CD14-positive monocyte (primary cell): Measurements from ENCODE around the gene TBCCD1. TPM values are rescaled to one million over a fixed set of nuclear protein-coding genes. Genes with fewer than 3 reads are reported as not detected.

Experiments
- DNase-seq, 3 donors: peaks; one replicate each; pipeline ENCODE4 v3.0.0-alpha.2; 2011 to 2022
- H2AFZ ChIP-seq: 2 replicates; pipeline ENCODE4 v1.6.0; 2012; ENCODE audit warnings: mild to moderate bottlenecking, low read depth, low read length, inconsistent platforms; ENCODE audit not compliant: insufficient read depth, poor library complexity, severe bottlenecking
- H3K27ac ChIP-seq, 2 donors: 1 replicate in 1 of 2; 2 replicates in 1 of 2; pipeline ENCODE4 v1.5.1; 2012 to 2013; ENCODE audit warnings: low read length in 2 of 2, control low read depth in 1 of 2, inconsistent platforms in 1 of 2, low read depth in 1 of 2, mild to moderate bottlenecking in 1 of 2
- H3K27me3 ChIP-seq, 2 donors: one replicate each; pipeline versions ENCODE4 v1.6.0 to v1.6.1; 2011 to 2013; ENCODE audit warnings: low read length in 2 of 2; ENCODE audit not compliant: control insufficient read depth in 2 of 2, insufficient read depth in 2 of 2
- H3K36me3 ChIP-seq, 2 donors: replicated peaks in 1 of 2; 1 replicate in 1 of 2; 2 replicates in 1 of 2; pipeline versions ENCODE4 v1.5.1 to v1.6.1; 2012 to 2013; ENCODE audit warnings: low read length in 2 of 2, control low read depth in 1 of 2, inconsistent platforms in 1 of 2, mild to moderate bottlenecking in 1 of 2; ENCODE audit not compliant: insufficient read depth in 2 of 2, control insufficient read depth in 1 of 2
- H3K4me1 ChIP-seq, 2 donors: 1 replicate in 1 of 2; 2 replicates in 1 of 2; pipeline versions ENCODE4 v1.5.1 to v1.6.1; 2012 to 2013; ENCODE audit warnings: low read length in 2 of 2, control low read depth in 1 of 2, inconsistent platforms in 1 of 2, mild to moderate bottlenecking in 1 of 2, moderate library complexity in 1 of 2; ENCODE audit not compliant: insufficient read depth in 2 of 2, control insufficient read depth in 1 of 2
- H3K4me2 ChIP-seq: replicated peaks from 2 replicates; pipeline ENCODE3; 2012; ENCODE audit warnings: low read length, moderate library complexity, mild to moderate bottlenecking; ENCODE audit not compliant: poor library complexity, severe bottlenecking; ENCODE audit errors: extremely low read depth
- H3K4me3 ChIP-seq, 3 experiments: fragments of 200-600 bp in 1 of 3; sonication (generic) in 1 of 3; replicated peaks in 1 of 3; 1 replicate in 2 of 3; 2 replicates in 1 of 3; pipeline ENCODE4 v1.5.1; 2011 to 2013; ENCODE audit warnings: low read length in 3 of 3, mild to moderate bottlenecking in 3 of 3, control low read depth in 2 of 3, low read depth in 2 of 3, inconsistent platforms in 1 of 3, moderate library complexity in 1 of 3
- H3K79me2 ChIP-seq: 2 replicates; pipeline ENCODE4 v1.6.0; 2012; ENCODE audit warnings: mild to moderate bottlenecking, control low read depth, inconsistent platforms, low read length, moderate library complexity; ENCODE audit not compliant: insufficient read depth
- H3K9ac ChIP-seq: 2 replicates; pipeline ENCODE4 v1.6.0; 2017; ENCODE audit warnings: low read length, mild to moderate bottlenecking; ENCODE audit not compliant: insufficient read depth, poor library complexity, severe bottlenecking
- H3K9me3 ChIP-seq, 2 donors: replicated peaks in 1 of 2; 1 replicate in 1 of 2; 2 replicates in 1 of 2; pipeline versions ENCODE4 v1.5.1 to v1.6.1; 2012 to 2013; ENCODE audit warnings: low read length in 2 of 2, control low read depth in 1 of 2; ENCODE audit not compliant: control insufficient read depth in 1 of 2, insufficient read depth in 1 of 2
- H4K20me1 ChIP-seq: 2 replicates; pipeline ENCODE4 v1.6.0; 2012; ENCODE audit warnings: mild to moderate bottlenecking, low read length, control low read depth, moderate library complexity; ENCODE audit not compliant: insufficient read depth
- H3K27ac Mint-ChIP-seq, 7 donors: one replicate each; pipeline ENCODE4 v1.8.0; 2020; ENCODE audit warnings: mild to moderate bottlenecking in 7 of 7, mixed read lengths in 7 of 7, moderate library complexity in 6 of 7, inconsistent platforms in 2 of 7
- H3K27me3 Mint-ChIP-seq, 3 donors: one replicate each; pipeline ENCODE4 v1.8.0; 2021 to 2022; ENCODE audit warnings: low read depth in 3 of 3, mild to moderate bottlenecking in 3 of 3, mixed read lengths in 3 of 3, moderate library complexity in 3 of 3, inconsistent platforms in 1 of 3
- H3K36me3 Mint-ChIP-seq, 2 donors: one replicate each; pipeline ENCODE4 v1.8.0; 2020; ENCODE audit warnings: mixed read lengths in 2 of 2, inconsistent platforms in 1 of 2, mild to moderate bottlenecking in 1 of 2
- H3K4me1 Mint-ChIP-seq: one replicate; pipeline ENCODE4 v1.8.0; 2020; ENCODE audit warnings: mild to moderate bottlenecking, mixed read lengths
- H3K4me3 Mint-ChIP-seq, 2 donors: one replicate each; pipeline ENCODE4 v1.8.0; 2020; ENCODE audit warnings: mild to moderate bottlenecking in 2 of 2, mixed read lengths in 2 of 2, moderate library complexity in 1 of 2
- H3K9me3 Mint-ChIP-seq, 7 donors: one replicate each; pipeline ENCODE4 v1.8.0; 2020 to 2022; ENCODE audit warnings: mixed read lengths in 7 of 7, mild to moderate bottlenecking in 6 of 7, moderate library complexity in 6 of 7, inconsistent platforms in 2 of 7
- CTCF ChIP-seq: fragments of 200-600 bp; IDR thresholded peaks from one replicate; pipeline ENCODE4 v1.8.0; 2022; ENCODE audit warnings: antibody characterized with exemption, mild to moderate bottlenecking
- WGBS: methylation state at CpG from one replicate; pipeline ENCODE4 v1.1.5; 2013; ENCODE audit warnings: missing lambda C conversion rate; ENCODE audit not compliant: insufficient coverage; 5-methylcytosine and 5-hydroxymethylcytosine counted together
- intact Hi-C, 2 donors: fragments of 100-400 bp; cut with micrococcal nuclease; formaldehyde crosslinking; loops; one replicate each; pipeline versions ENCODE4 v1.15.0 to v1.15.1; 2023
- polyA plus RNA-seq, 3 donors: library from polyadenylated mRNA; depleted of rRNA in 1 of 3; unstranded in 2 of 3; stranded (reverse) in 1 of 3; fragments of 300-500 nt in 2 of 3; fragments of >200 nt in 1 of 3; fragmentation: Illumina TruSeq in 2 of 3; gene quantifications; 1 replicate in 2 of 3; 2 replicates in 1 of 3; pipeline ENCODE4 v1.2.3, GENCODE V29; 2012 to 2021

TBCCD1 gene
- polyA plus RNA-seq, 3 donors, result 9.2 to 9.6 (median 9.6) TPM

GRCh38 chr3:186614597-186615483 is 47.7 kb upstream of the TBCCD1 start:
- H3K4me3 Mint-ChIP-seq, result peak overlapping the region in 1 of 2 donors; percentile 74
- Histone ChIP-seq H3K9me3 (no peaks in the 10 kb centered on the region), H3K9ac (no peak overlapping the region), H3K4me3 (no peak overlapping the region), H3K79me2 (no peaks in the 10 kb centered on the region), H2AFZ (peak overlapping the region; percentile 12), H3K4me2 (no peak overlapping the region), H3K27ac (no peak overlapping the region), H3K36me3 (no peaks in the 10 kb centered on the region), H3K4me1 (peaks cover 6 to 10% of the 10 kb centered on the region in 2 donors), H4K20me1 (no peaks in the 10 kb centered on the region), H3K27me3 (peaks cover 13 to 34% of the 10 kb centered on the region in 2 donors)
- H3K27ac Mint-ChIP-seq, result no peak overlapping the region
- TF ChIP-seq CTCF, result peak; percentile 96
- H3K9me3 Mint-ChIP-seq, result no peaks in the 10 kb centered on the region
- intact Hi-C loops, result loop anchor here (2.0 to 10.0 kb wide), 3 partner anchors 206 to 633 kb away; no protein-coding TSS in a partner anchor
- 31% methylated on average over 11 of the region's 16 CpGs for WGBS
- no peaks in the 10 kb centered on the region for H3K36me3 Mint-ChIP-seq
- peak; percentile 48 to 62 (median 56) for DNase-seq
- peaks cover 25 to 41% (median 37%) of the 10 kb centered on the region in 3 donors for H3K27me3 Mint-ChIP-seq
- H3K4me1 Mint-ChIP-seq, result peaks cover 18% of the 10 kb centered on the region

- Histone ChIP-seq H3K4me2 (no peak overlapping the region), H3K27ac (no peak overlapping the region), H3K36me3 (no peaks in the 10 kb centered on the region), H3K4me1 (peaks cover 6 to 10% of the 10 kb centered on the region in 2 donors), H3K27me3 (peaks cover 13 to 34% of the 10 kb centered on the region in 2 donors), H3K79me2 (no peaks in the 10 kb centered on the region), H4K20me1 (no peaks in the 10 kb centered on the region), H3K9me3 (no peaks in the 10 kb centered on the region), H3K4me3 (no peak overlapping the region), H2AFZ (peak overlapping the region; percentile 12), H3K9ac (no peak overlapping the region)
- no peak overlapping the region for H3K27ac Mint-ChIP-seq
- WGBS, result 40% methylated on average over 5 of the region's 6 CpGs
- intact Hi-C loops, result loop anchor here in 1 of 2 donors (2.0 to 10.0 kb wide), 2 partner anchors 207 to 629 kb away; no protein-coding TSS in a partner anchor
- peaks cover 0 to under 1% (median 0%) of the 10 kb centered on the region in 7 donors for H3K9me3 Mint-ChIP-seq
- no peak for DNase-seq
- no peak for TF ChIP-seq CTCF
- peaks cover 25 to 41% (median 37%) of the 10 kb centered on the region in 3 donors for H3K27me3 Mint-ChIP-seq
- no peaks in the 10 kb centered on the region for H3K36me3 Mint-ChIP-seq
- H3K4me1 Mint-ChIP-seq, result peaks cover 18% of the 10 kb centered on the region
- H3K4me3 Mint-ChIP-seq, result peak overlapping the region in 1 of 2 donors; percentile 74
These were observed 47.1 kb upstream of the TBCCD1 start for GRCh38 chr3:186614266-186614596.
